Heart left ventricle (tissue), 13 donors: ENCODE data around the gene TMX3.

Source experiments
- CTCF ChIP-seq, 12 donors: fragments of 200-600 bp; sonication (generic) in 4 of 12; IDR thresholded peaks; one replicate each; pipeline versions ENCODE4 v1.5.0 to v1.8.0; 2018 to 2022; ENCODE audit warnings: antibody characterized with exemption in 12 of 12, mild to moderate bottlenecking in 5 of 12
- POLR2A ChIP-seq, 2 donors: fragments of 450-650 bp; IDR thresholded peaks; one replicate each; pipeline ENCODE4 v1.6.1; 2017; ENCODE audit warnings: antibody characterized with exemption in 2 of 2, mild to moderate bottlenecking in 2 of 2, moderate library complexity in 2 of 2
- donor health status: ischemic (EF 13 %, LVEDD 7.1; RV severe dilation, severe dysfunction).
- donor health status: DM: no; HTN: yes; CAD: no.
- donor health status: DM: no; HTN: no; CAD: no.
- donor health status: ischemic (EF 25% LVEDD 6.9; RV normal size, moderate dysfunction).
- donor health status: ischemic (EF 25% LVEDD 5.7; RV mildly dilated, moderate dysfunction).
- donor health status: ischemic (EF 35%, LVEDD 5.7; RV mildly dilated, moderate dysfunction).
- donor health status: nonischemic (EF 11% LVEDD 7.7; RV severe dilation, severe dysfunction).
- donor health status: DM: yes; HTN: yes; CAD: no.
- donor health status: PGD.
- donor health status: ischemic (EF 29% LVEDD 5.4; RV normal size, mild dysfunction).
- donor health status: nonischemic (EF 23%, LVEDD 6.1; RV moderate dilation, normal function).

GRCh38 chr18:68703326-68703725 is 11.6 kb downstream of the TMX3 start:
- TF ChIP-seq POLR2A (IDR thresholded peaks at IDR 0.05), result no peak
- TF ChIP-seq CTCF (IDR thresholded peaks at IDR 0.05), result no peak
